SH-SY5Y (cell line): ENCODE measurements around the gene OBSCN.

Source experiments
- GATA2 ChIP-seq: IDR thresholded peaks from 2 replicates; pipeline ENCODE4 v1.6.1; 2011; ENCODE audit warnings: mild to moderate bottlenecking, low read depth, low read length
- GATA3 ChIP-seq: IDR thresholded peaks from 2 replicates; pipeline ENCODE4 v1.6.1; 2011; ENCODE audit warnings: low read depth, mild to moderate bottlenecking, low read length, moderate library complexity

DNA sequence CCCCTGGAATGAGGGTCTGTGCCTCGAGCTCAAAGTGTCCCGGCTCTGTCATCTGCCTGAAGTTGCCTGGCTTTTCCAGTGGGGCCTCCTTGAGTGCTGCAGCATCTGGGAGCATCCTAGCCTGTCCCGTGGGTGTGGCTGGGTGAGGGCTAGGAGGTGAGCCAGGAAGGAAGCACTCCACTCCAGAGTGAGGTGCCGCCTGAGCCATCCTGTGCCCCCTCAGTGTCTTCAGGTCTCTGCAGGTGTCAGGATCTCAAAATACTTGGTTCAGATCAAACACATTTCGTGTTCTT, 30.7 kb upstream of the OBSCN start:
- no peak for TF ChIP-seq GATA2
- TF ChIP-seq GATA3 = no peak
